HepG2 (cell line): ENCODE data around the gene SLC25A27. TPM values are rescaled to one million over a fixed set of nuclear protein-coding genes. Genes with fewer than 3 reads are reported as not detected.

Experiments
- ATAC-seq: fragments of 200-7000 bp; cut with Tn5 transposase; 3 replicates; pipeline ENCODE4 v1.9.1; 2020; ENCODE audit warnings: mild to moderate bottlenecking, moderate library complexity
- BruUV-seq: library from RNA; stranded (reverse); fragments of 400-500 nt; replicated peaks from 2 replicates; lab custom pipeline; 2021; lab: Mats Ljungman, UMichigan
- CTCF ChIA-PET: fragments of 300-600 bp; formaldehyde crosslinking; extraction: SDS; loops from one replicate; lab custom pipeline; 2021; ENCODE audit warnings: low total read pairs, inconsistent platforms, low intra/inter-chr PET ratio; lab: Yijun Ruan, JAX
- POLR2A ChIA-PET: fragments of 350-600 bp; sonication (Branson Sonifier 250); formaldehyde crosslinking; loops from one replicate; lab custom pipeline; 2020; ENCODE audit warnings: antibody characterized with exemption, inconsistent platforms; lab: Yijun Ruan, JAX
- DNase-seq: peaks from one replicate; pipeline ENCODE4 v3.0.0-alpha.2; 2015; ENCODE audit warnings: low spot score
- FAIRE-seq: peaks from 3 replicates; lab custom pipeline; 2011; peaks lifted over from hg19 to GRCh38; lab: Jason Lieb, UNC
- H2AFZ ChIP-seq: one replicate; pipeline ENCODE4 v1.6.1; 2011; ENCODE audit warnings: low read length, inconsistent platforms
- H3K27ac ChIP-seq: fragments of 300-600 bp; 3 replicates; pipeline ENCODE4 v1.8.0; 2011; ENCODE audit warnings: mixed run types, mild to moderate bottlenecking, mixed read lengths, low read length, inconsistent platforms; ENCODE audit not compliant: insufficient read depth; ENCODE audit errors: extremely low read length
- H3K27me3 ChIP-seq, 2 experiments: fragments of 200-600 bp in 1 of 2; 2 replicates in 1 of 2; 3 replicates in 1 of 2; pipeline versions ENCODE4 v1.6.0 to v1.8.0; 2011; ENCODE audit warnings: low read length in 2 of 2, mild to moderate bottlenecking in 2 of 2, moderate library complexity in 2 of 2, inconsistent platforms in 1 of 2; ENCODE audit not compliant: insufficient read depth in 2 of 2, control insufficient read depth in 1 of 2
- H3K36me3 ChIP-seq, 2 experiments: fragments of 200-600 bp in 1 of 2; replicated peaks in 1 of 2; 2 replicates in 1 of 2; 3 replicates in 1 of 2; pipeline versions ENCODE4 v1.5.1 to v1.8.0; 2011; ENCODE audit warnings: low read length in 2 of 2, inconsistent platforms in 1 of 2; ENCODE audit not compliant: insufficient read depth in 2 of 2, control insufficient read depth in 1 of 2
- H3K4me1 ChIP-seq: 2 replicates; pipeline ENCODE4 v1.5.1; 2012; ENCODE audit warnings: low read length, inconsistent platforms; ENCODE audit not compliant: insufficient read depth
- H3K4me2 ChIP-seq: 2 replicates; pipeline ENCODE4 v1.6.0; 2011; ENCODE audit warnings: low read depth, low read length, inconsistent platforms
- H3K4me3 ChIP-seq, 3 experiments: fragments of 200-600 bp in 1 of 3; sonication (generic), shearing (Covaris generic) in 1 of 3; replicated peaks in 1 of 3; 2 replicates each; pipeline ENCODE4 v1.5.1; 2011 to 2016; ENCODE audit warnings: low read length in 3 of 3, inconsistent platforms in 2 of 3, low read depth in 2 of 3, mild to moderate bottlenecking in 2 of 3, control low read depth in 1 of 3, mixed read lengths in 1 of 3; ENCODE audit not compliant: insufficient read depth in 1 of 3
- H3K79me2 ChIP-seq: one replicate; pipeline ENCODE4 v1.6.1; 2011; ENCODE audit warnings: low read length, inconsistent platforms; ENCODE audit not compliant: insufficient read depth
- H3K9ac ChIP-seq: 2 replicates; pipeline ENCODE4 v1.6.0; 2011; ENCODE audit warnings: mild to moderate bottlenecking, low read depth, low read length, inconsistent platforms; ENCODE audit not compliant: insufficient read depth
- H3K9me3 ChIP-seq: 2 replicates; pipeline ENCODE4 v1.5.1; 2012; ENCODE audit warnings: mild to moderate bottlenecking, low read length
- H4K20me1 ChIP-seq: 2 replicates; pipeline ENCODE4 v1.6.0; 2011; ENCODE audit warnings: inconsistent platforms, mild to moderate bottlenecking, low read length, moderate library complexity; ENCODE audit not compliant: insufficient read depth
- HNF4A ChIP-seq: sonication (generic); formaldehyde crosslinking; IDR thresholded peaks from 2 replicates; pipeline ENCODE4 v1.4.0; 2020; ENCODE audit warnings: missing genetic modification reagents
- SNAPC2 ChIP-seq: sonication (generic); formaldehyde crosslinking; IDR thresholded peaks from 2 replicates; pipeline ENCODE4 v1.8.1; 2022; ENCODE audit warnings: mild to moderate bottlenecking, missing genetic modification reagents
- STAG1 ChIP-seq: sonication (generic); formaldehyde crosslinking; IDR thresholded peaks from 2 replicates; pipeline ENCODE4 v1.4.0; 2020; ENCODE audit warnings: missing genetic modification reagents
- ZNF543 ChIP-seq: sonication (generic); formaldehyde crosslinking; IDR thresholded peaks from 2 replicates; pipeline ENCODE4 v1.4.0; 2020; ENCODE audit warnings: mild to moderate bottlenecking, missing genetic modification reagents
- ZNF878 ChIP-seq: sonication (generic); formaldehyde crosslinking; IDR thresholded peaks from 2 replicates; pipeline ENCODE4 v1.8.1; 2023; ENCODE audit warnings: mild to moderate bottlenecking, missing genetic modification reagents, moderate library complexity
- ZSCAN20 ChIP-seq: sonication (generic); formaldehyde crosslinking; IDR thresholded peaks from 2 replicates; pipeline ENCODE4 v1.4.0; 2020; ENCODE audit warnings: missing genetic modification reagents, mild to moderate bottlenecking, borderline replicate concordance
- WGBS: methylation state at CpG from one replicate; pipeline ENCODE4 v1.1.6; 2017; ENCODE audit warnings: low lambda C conversion rate; 5-methylcytosine and 5-hydroxymethylcytosine counted together
- in situ Hi-C: cut with HindIII; loops from 2 replicates; pipeline ENCODE4 v1.10.0; 2017; ENCODE audit warnings: low pct_unique_long_range_greater_than_20kb; ENCODE audit not compliant: extremely low pct_ligation_motif_present
- intact Hi-C: fragments of 100-400 bp; cut with micrococcal nuclease; formaldehyde crosslinking; loops from one replicate; pipeline ENCODE4 v1.10.0; 2022; ENCODE audit not compliant: unreplicated experiment
- polyA plus RNA-seq, 8 experiments: library from polyadenylated mRNA; depleted of rRNA in 3 of 8; stranded (reverse) in 7 of 8; unstranded in 1 of 8; fragments of >200 nt; fragmentation: Illumina TruSeq in 4 of 8; extraction: Trizol in 4 of 8; gene quantifications; 2 replicates each; pipeline versions ENCODE4 v1.2.1 to v1.2.3, GENCODE V29; 2011 to 2016; ENCODE audit warnings: low read depth in 4 of 8, missing spikeins in 1 of 8, mixed read lengths in 1 of 8; ENCODE audit not compliant: insufficient read depth in 1 of 8
- total RNA-seq, 5 experiments: library from RNA; depleted of rRNA; stranded (reverse); fragments of >200 nt; fragmentation: Illumina TruSeq; extraction: Trizol; gene quantifications; 2 replicates each; pipeline ENCODE4 v1.2.3, GENCODE V29; 2016; ENCODE audit warnings: low read depth in 1 of 5
- TF ChIP-seq, protein P1 (sequence below): sonication (generic); formaldehyde crosslinking; IDR thresholded peaks from 2 replicates; pipeline ENCODE4 v1.5.0; 2020; ENCODE audit warnings: mild to moderate bottlenecking, missing genetic modification reagents, moderate library complexity

Gene SLC25A27
- total and polyA plus RNA-seq, 2 of the 13 experiments (the other 11 are each of a cell fraction or from before 2014, with no cell fraction given) = 0.46 to 1.3 TPM

- no peak for FAIRE-seq
- Histone ChIP-seq H4K20me1 (no peaks in the 10 kb centered on the region), H3K4me2 (no peak overlapping the region), H2AFZ (no peak overlapping the region), H3K27me3 (peaks cover 0 to 25% of the 10 kb centered on the region in 2 experiments; a peak in 3 of 5 replicates), H3K4me1 (peaks cover 14% of the 10 kb centered on the region), H3K4me3 (no peak overlapping the region), H3K79me2 (no peaks in the 10 kb centered on the region), H3K9me3 (no peaks in the 10 kb centered on the region), H3K27ac (no peak overlapping the region), H3K9ac (no peak overlapping the region), H3K36me3 (no peaks in the 10 kb centered on the region)
- intact Hi-C loops = loop anchor here (5.0 to 10.0 kb wide), 2 partner anchors 161 to 939 kb away; partner anchors contain the start of gene RCAN2
- 46% methylated on average over 6 of the region's 6 CpGs for WGBS
- ChIA-PET POLR2A (no interaction called here), CTCF (no interaction called here)
- peak; percentile 28 for DNase-seq
- no TSS peak for BruUV-seq
- no peak for TF ChIP-seq ZNF543
- no peak for TF ChIP-seq SNAPC2 (CRISPR knock-in tag)
- no peak for TF ChIP-seq ZSCAN20 (CRISPR knock-in tag)
- TF ChIP-seq, protein P1, sequence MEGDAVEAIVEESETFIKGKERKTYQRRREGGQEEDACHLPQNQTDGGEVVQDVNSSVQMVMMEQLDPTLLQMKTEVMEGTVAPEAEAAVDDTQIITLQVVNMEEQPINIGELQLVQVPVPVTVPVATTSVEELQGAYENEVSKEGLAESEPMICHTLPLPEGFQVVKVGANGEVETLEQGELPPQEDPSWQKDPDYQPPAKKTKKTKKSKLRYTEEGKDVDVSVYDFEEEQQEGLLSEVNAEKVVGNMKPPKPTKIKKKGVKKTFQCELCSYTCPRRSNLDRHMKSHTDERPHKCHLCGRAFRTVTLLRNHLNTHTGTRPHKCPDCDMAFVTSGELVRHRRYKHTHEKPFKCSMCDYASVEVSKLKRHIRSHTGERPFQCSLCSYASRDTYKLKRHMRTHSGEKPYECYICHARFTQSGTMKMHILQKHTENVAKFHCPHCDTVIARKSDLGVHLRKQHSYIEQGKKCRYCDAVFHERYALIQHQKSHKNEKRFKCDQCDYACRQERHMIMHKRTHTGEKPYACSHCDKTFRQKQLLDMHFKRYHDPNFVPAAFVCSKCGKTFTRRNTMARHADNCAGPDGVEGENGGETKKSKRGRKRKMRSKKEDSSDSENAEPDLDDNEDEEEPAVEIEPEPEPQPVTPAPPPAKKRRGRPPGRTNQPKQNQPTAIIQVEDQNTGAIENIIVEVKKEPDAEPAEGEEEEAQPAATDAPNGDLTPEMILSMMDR (CRISPR knock-in tag) = peak; percentile 41; the same call in 1 of the 2 replicates
- 0 out of 2 replicates have a peak, but pooled peaks have one; percentile 4 for TF ChIP-seq STAG1 (CRISPR knock-in tag)
- no peak for ATAC-seq
- in situ Hi-C loops = no loop called here
Observed at GRCh38 chr6:46655803-46656202, 3.0 kb downstream of the SLC25A27 start.

DNA sequence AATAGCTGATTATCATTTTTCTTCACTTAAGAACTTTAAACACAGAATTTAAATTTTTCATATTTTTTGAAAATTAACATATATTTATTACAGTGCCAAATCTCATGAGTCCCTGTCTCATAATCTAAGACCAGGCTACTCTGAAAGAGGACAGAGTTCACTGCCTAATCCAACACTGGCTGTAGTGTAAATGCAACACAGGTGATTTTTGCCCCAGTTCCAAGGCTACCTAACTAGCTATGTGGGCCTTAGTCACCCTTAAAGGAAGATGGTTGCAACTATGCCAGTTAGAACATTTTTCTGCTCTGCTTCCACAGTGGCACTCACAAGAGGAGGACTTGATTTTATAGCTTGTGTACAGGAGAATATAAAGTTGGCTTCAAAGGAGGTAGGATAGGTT is 4.9 kb downstream of the SLC25A27 start:
- no peak for FAIRE-seq
- no peak overlapping the region for H2AFZ ChIP-seq
- H3K36me3 ChIP-seq = no peaks in the 10 kb centered on the region
- POLR2A ChIA-PET = no interaction called here
- intact Hi-C loops (loop anchor here (5.0 to 10.0 kb wide), 2 partner anchors 163 to 940 kb away; partner anchors contain the start of gene RCAN2), in situ Hi-C loops (no loop called here)
- no peak overlapping the region for H3K27ac ChIP-seq
- H3K4me3 ChIP-seq = no peak overlapping the region
- H3K9ac ChIP-seq = no peak overlapping the region
- H3K4me2 ChIP-seq = no peak overlapping the region
- CTCF ChIA-PET = no interaction called here
- ATAC-seq = no peak
- H3K4me1 ChIP-seq = peaks cover 7% of the 10 kb centered on the region
- no peaks in the 10 kb centered on the region for H3K79me2 ChIP-seq
- H3K27me3 ChIP-seq = peaks cover 0 to 14% of the 10 kb centered on the region in 2 experiments; a peak in 3 of 5 replicates
- no peaks in the 10 kb centered on the region for H3K9me3 ChIP-seq
- TF ChIP-seq ZNF878 (CRISPR knock-in tag) (no peak), HNF4A (CRISPR knock-in tag) (peak; percentile 27; the same call in 1 of the 2 replicates)
- no peak for DNase-seq
- no peaks in the 10 kb centered on the region for H4K20me1 ChIP-seq
- no TSS peak for BruUV-seq
